ENCODE data around the gene GRK1. TPM values are rescaled to one million over a fixed set of nuclear protein-coding genes. Genes with fewer than 3 reads are reported as not detected.
"Not testable (repeated sequence)": the region's sequence is repeated elsewhere in the genome, so short reads cannot be mapped to it uniquely, and the experiment has no call there.

Gene GRK1
- total and polyA plus RNA-seq, 2 of the 8 experiments (the other 6 are each of a cell fraction or from before 2014, with no cell fraction given) = 0.12 TPM; not detected in 1

DNA sequence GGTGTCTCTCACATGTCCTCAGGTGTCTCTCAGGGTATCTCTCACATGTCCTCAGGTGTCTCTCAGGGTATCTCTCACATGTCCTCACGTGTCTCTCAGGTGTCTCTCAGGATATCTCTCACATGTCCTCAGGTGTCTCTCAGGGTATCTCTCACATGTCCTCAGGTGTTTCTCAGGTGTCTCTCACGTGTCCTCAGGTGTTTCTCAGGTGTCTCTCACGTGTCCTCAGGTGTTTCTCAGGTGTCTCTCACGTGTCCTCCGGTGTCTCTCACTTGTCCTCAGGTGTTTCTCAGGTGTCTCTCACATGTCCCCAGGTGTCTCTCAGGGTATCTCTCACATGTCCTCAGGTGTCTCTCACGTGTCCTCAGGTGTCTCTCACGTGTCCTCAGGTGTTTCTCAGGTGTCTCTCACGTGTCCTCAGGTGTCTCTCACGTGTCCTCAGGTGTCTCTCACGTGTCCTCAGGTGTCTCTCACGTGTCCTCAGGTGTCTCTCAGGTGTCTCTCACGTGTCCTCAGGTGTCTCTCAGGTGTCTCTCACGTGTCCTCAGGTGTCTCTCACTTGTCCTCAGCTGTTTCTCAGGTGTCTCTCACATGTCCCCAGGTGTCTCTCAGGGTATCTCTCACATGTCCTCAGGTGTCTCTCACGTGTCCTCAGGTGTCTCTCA, 42.2 kb upstream of the GRK1 start:
- H3K23ac ChIP-seq (ENCODE audit: insufficient read length); H2AK5ac ChIP-seq (ENCODE audit: low read depth, low read length); H4K5ac ChIP-seq (ENCODE audit: insufficient read length, low read depth, low read length); DNase-seq (ENCODE audit: low read depth in 1 of 2, low spot score in 2 of 2); H3K27ac ChIP-seq (ENCODE audit: low read depth, low read length); H3K14ac ChIP-seq (ENCODE audit: insufficient read length); FAIRE-seq; H2BK20ac ChIP-seq (ENCODE audit: low read length); H3K4me3 ChIP-seq (ENCODE audit: extremely low read depth in 1 of 4, insufficient read depth in 2 of 4, low read depth in 3 of 4, low read length in 4 of 4); CTCF ChIA-PET (ENCODE audit: partially characterized antibody); H2BK15ac ChIP-seq (ENCODE audit: low read length); H4K91ac ChIP-seq (replicated peaks; ENCODE audit: insufficient read length, low read length); H3K4me2 ChIP-seq (ENCODE audit: insufficient read depth in 1 of 2, low read depth in 2 of 2, low read length in 2 of 2); H2BK12ac ChIP-seq (ENCODE audit: low read depth, low read length); H3K27me3 ChIP-seq (replicated peaks in 1 of 4; ENCODE audit: control insufficient read depth in 3 of 4, extremely low read depth in 1 of 4, insufficient read depth in 3 of 4, low read length in 3 of 4); H3K18ac ChIP-seq (ENCODE audit: extremely low read depth, low read length); H2AFZ ChIP-seq (ENCODE audit: low read length); H3K4ac ChIP-seq (replicated peaks; ENCODE audit: insufficient read length, low read depth, low read length); H2BK5ac ChIP-seq (ENCODE audit: low read depth, low read length); H2BK120ac ChIP-seq (replicated peaks; ENCODE audit: low read depth, low read length); H3K4me1 ChIP-seq (replicated peaks in 1 of 4; ENCODE audit: control insufficient read depth in 3 of 4, insufficient read depth in 4 of 4, low read length in 3 of 4); H3K9ac ChIP-seq (replicated peaks in 1 of 4; ENCODE audit: extremely low read depth in 1 of 4, low read depth in 3 of 4, low read length in 3 of 4); POLR2A ChIA-PET (ENCODE audit: partially characterized antibody); H4K8ac ChIP-seq (ENCODE audit: extremely low read depth, insufficient read depth, low read length); H3K56ac ChIP-seq (replicated peaks; ENCODE audit: insufficient read length, low read depth, low read length); H3K23me2 ChIP-seq (ENCODE audit: low read depth, low read length): not testable (repeated sequence)
- WGBS, 2 experiments (ENCODE audit: extremely low coverage in 1 of 2, insufficient coverage in 1 of 2, insufficient read length in 1 of 2, insufficient replicate concordance in 2 of 2, low coverage in 1 of 2, low lambda C conversion rate in 2 of 2, missing lambda C conversion rate in 1 of 2) = 89% methylated on average over 14 of the region's 14 CpGs; no CpG with 5 or more reads in 1 of the 2 experiments
- H3K36me3 ChIP-seq (ENCODE audit: control insufficient read depth in 2 of 4, insufficient read depth in 4 of 4, low read length in 3 of 4) = peaks cover 0 to 21% (median 11%) of the 10 kb centered on the region in 4 experiments; a peak in 5 of 8 replicates
- H3K79me1 ChIP-seq (ENCODE audit: low read depth, low read length) = peaks cover 13% of the 10 kb centered on the region
- peaks cover 0 to 32% of the 10 kb centered on the region in 2 experiments; a peak in 2 of 4 replicates for H3K79me2 ChIP-seq (ENCODE audit: control insufficient read depth in 1 of 2, insufficient read depth in 2 of 2, low read length in 2 of 2)
- peaks cover 6 to 12% of the 10 kb centered on the region in 2 experiments for H4K20me1 ChIP-seq (replicated peaks in 1 of 2; ENCODE audit: control insufficient read depth in 1 of 2, insufficient read depth in 2 of 2, low read length in 2 of 2)
- peaks cover 0 to 14% of the 10 kb centered on the region in 2 experiments; a peak in 1 of 4 replicates for H3K9me3 ChIP-seq (ENCODE audit: insufficient read depth in 2 of 2, low read depth in 1 of 2, low read length in 1 of 2)
